H1 (cell line): ENCODE data around the gene ATP10D. TPM values are rescaled to one million over a fixed set of nuclear protein-coding genes. Genes with fewer than 3 reads are reported as not detected.
A peak's percentile ranks its signal among the peaks of the same experiment; 100 is the strongest.
"Not testable (repeated sequence)": the region's sequence is repeated elsewhere in the genome, so short reads cannot be mapped to it uniquely, and the experiment has no call there.

Experiments used
- CTCF ChIA-PET: fragments of 300-600 bp; sonication (Branson Sonifier 250); formaldehyde crosslinking; loops from one replicate; lab custom pipeline; 2021; ENCODE audit not compliant: partially characterized antibody; lab: Charles Lee
- POLR2A ChIA-PET: fragments of 300-600 bp; sonication (Branson Sonifier 250); formaldehyde crosslinking; loops from one replicate; lab custom pipeline; 2021; ENCODE audit warnings: inconsistent platforms; ENCODE audit not compliant: partially characterized antibody; lab: Charles Lee
- DNase-seq, 2 experiments: peaks; one replicate each; pipeline versions ENCODE4 v3.0.0 to v3.0.0-alpha.2; 2010 to 2022; ENCODE audit warnings: low spot score in 2 of 2, low read depth in 1 of 2, mixed read lengths in 1 of 2
- FAIRE-seq: peaks from 2 replicates; lab custom pipeline; 2011; peaks lifted over from hg19 to GRCh38; lab: Jason Lieb, UNC
- H2AFZ ChIP-seq: 2 replicates; pipeline ENCODE4 v1.8.1; 2012; ENCODE audit warnings: low read length, inconsistent platforms
- H2AK5ac ChIP-seq: 2 replicates; pipeline ENCODE4 v1.6.1; 2013; ENCODE audit warnings: low read depth, low read length
- H2BK120ac ChIP-seq: replicated peaks from 2 replicates; pipeline ENCODE3; 2013; ENCODE audit warnings: low read depth, low read length, inconsistent platforms
- H2BK12ac ChIP-seq: 2 replicates; pipeline ENCODE4 v1.6.1; 2013; ENCODE audit warnings: low read depth, low read length
- H2BK15ac ChIP-seq: 2 replicates; pipeline ENCODE4 v1.6.1; 2013; ENCODE audit warnings: low read length
- H2BK20ac ChIP-seq: 2 replicates; pipeline ENCODE4 v1.6.1; 2013; ENCODE audit warnings: low read length
- H2BK5ac ChIP-seq: 2 replicates; pipeline ENCODE4 v1.6.1; 2013; ENCODE audit warnings: low read depth, low read length
- H3K14ac ChIP-seq: 2 replicates; pipeline ENCODE4 v1.6.1; 2013; ENCODE audit warnings: inconsistent platforms; ENCODE audit not compliant: insufficient read length
- H3K18ac ChIP-seq: 2 replicates; pipeline ENCODE4 v1.6.1; 2013; ENCODE audit warnings: low read length; ENCODE audit errors: extremely low read depth
- H3K23ac ChIP-seq: 2 replicates; pipeline ENCODE4 v1.6.1; 2013; ENCODE audit warnings: inconsistent platforms; ENCODE audit not compliant: insufficient read length
- H3K23me2 ChIP-seq: 2 replicates; pipeline ENCODE4 v1.6.1; 2013; ENCODE audit warnings: low read depth, low read length
- H3K27ac ChIP-seq: 2 replicates; pipeline ENCODE4 v1.6.1; 2011; ENCODE audit warnings: low read depth, low read length, inconsistent platforms
- H3K27me3 ChIP-seq, 4 experiments: replicated peaks in 1 of 4; 1 replicate in 1 of 4; 2 replicates in 3 of 4; pipeline versions ENCODE4 v1.6.1 to v1.8.1; 2011 to 2013; ENCODE audit warnings: low read length in 3 of 4, mild to moderate bottlenecking in 3 of 4, inconsistent platforms in 2 of 4, mixed read lengths in 2 of 4, moderate library complexity in 1 of 4; ENCODE audit not compliant: control insufficient read depth in 3 of 4, insufficient read depth in 3 of 4; ENCODE audit errors: extremely low read depth in 1 of 4
- H3K36me3 ChIP-seq, 4 experiments: 2 replicates each; pipeline versions ENCODE4 v1.6.1 to v1.8.1; 2011 to 2013; ENCODE audit warnings: mild to moderate bottlenecking in 4 of 4, low read length in 3 of 4, moderate library complexity in 2 of 4, control low read depth in 1 of 4, inconsistent platforms in 1 of 4; ENCODE audit not compliant: insufficient read depth in 4 of 4, control insufficient read depth in 2 of 4
- H3K4ac ChIP-seq: replicated peaks from 2 replicates; pipeline ENCODE3; 2013; ENCODE audit warnings: low read length, low read depth, mixed read lengths, inconsistent platforms; ENCODE audit not compliant: insufficient read length
- H3K4me1 ChIP-seq, 4 experiments: replicated peaks in 1 of 4; 1 replicate in 1 of 4; 2 replicates in 3 of 4; pipeline versions ENCODE4 v1.6.1 to v1.8.1; 2011 to 2013; ENCODE audit warnings: low read length in 3 of 4, inconsistent platforms in 2 of 4, mixed read lengths in 1 of 4; ENCODE audit not compliant: insufficient read depth in 4 of 4, control insufficient read depth in 3 of 4
- H3K4me2 ChIP-seq, 2 experiments: 2 replicates each; pipeline versions ENCODE4 v1.6.1 to v1.8.1; 2011 to 2013; ENCODE audit warnings: low read depth in 2 of 2, low read length in 2 of 2, control low read depth in 1 of 2, inconsistent platforms in 1 of 2, mild to moderate bottlenecking in 1 of 2; ENCODE audit not compliant: insufficient read depth in 1 of 2
- H3K4me3 ChIP-seq, 4 experiments: fragments of 200-600, 300-600 bp in 1 of 4; sonication (generic), shearing (Covaris generic), sonication (Bioruptor Twin) in 1 of 4; 2 replicates each; pipeline versions ENCODE4 v1.5.1 to v1.8.1; 2011 to 2016; ENCODE audit warnings: low read length in 4 of 4, low read depth in 3 of 4, control low read depth in 2 of 4, inconsistent platforms in 2 of 4, mild to moderate bottlenecking in 2 of 4, mixed read lengths in 1 of 4, moderate library complexity in 1 of 4; ENCODE audit not compliant: insufficient read depth in 2 of 4; ENCODE audit errors: extremely low read depth in 1 of 4
- H3K56ac ChIP-seq: replicated peaks from 2 replicates; pipeline ENCODE3; 2013; ENCODE audit warnings: low read depth, mild to moderate bottlenecking, mixed read lengths, low read length, inconsistent platforms; ENCODE audit not compliant: insufficient read length
- H3K79me1 ChIP-seq: 2 replicates; pipeline ENCODE4 v1.6.1; 2013; ENCODE audit warnings: low read depth, low read length, control low read depth
- H3K79me2 ChIP-seq, 2 experiments: 2 replicates each; pipeline versions ENCODE4 v1.6.1 to v1.8.1; 2012 to 2013; ENCODE audit warnings: low read length in 2 of 2, mild to moderate bottlenecking in 2 of 2, inconsistent platforms in 1 of 2; ENCODE audit not compliant: insufficient read depth in 2 of 2, control insufficient read depth in 1 of 2
- H3K9ac ChIP-seq, 4 experiments: replicated peaks in 1 of 4; 1 replicate in 1 of 4; 2 replicates in 3 of 4; pipeline versions ENCODE4 v1.6.1 to v1.8.1; 2011 to 2013; ENCODE audit warnings: low read depth in 3 of 4, low read length in 3 of 4, control low read depth in 2 of 4, mild to moderate bottlenecking in 2 of 4, moderate library complexity in 2 of 4, inconsistent platforms in 1 of 4; ENCODE audit errors: extremely low read depth in 1 of 4
- H3K9me3 ChIP-seq, 2 experiments: 2 replicates each; pipeline versions ENCODE4 v1.6.1 to v1.8.1; 2012 to 2013; ENCODE audit warnings: mild to moderate bottlenecking in 2 of 2, moderate library complexity in 2 of 2, control low read depth in 1 of 2, inconsistent platforms in 1 of 2, low read depth in 1 of 2, low read length in 1 of 2, mixed read lengths in 1 of 2; ENCODE audit not compliant: insufficient read depth in 2 of 2
- H4K20me1 ChIP-seq, 2 experiments: replicated peaks in 1 of 2; 2 replicates each; pipeline versions ENCODE3 to v1.8.1; 2011 to 2013; ENCODE audit warnings: inconsistent platforms in 2 of 2, low read length in 2 of 2, mild to moderate bottlenecking in 1 of 2; ENCODE audit not compliant: insufficient read depth in 2 of 2, control insufficient read depth in 1 of 2
- H4K5ac ChIP-seq: 2 replicates; pipeline ENCODE4 v1.6.1; 2013; ENCODE audit warnings: low read length, low read depth, mixed read lengths, inconsistent platforms; ENCODE audit not compliant: insufficient read length
- H4K8ac ChIP-seq: 2 replicates; pipeline ENCODE4 v1.8.0; 2013; ENCODE audit warnings: mild to moderate bottlenecking, moderate library complexity, low read length, inconsistent platforms; ENCODE audit not compliant: insufficient read depth; ENCODE audit errors: extremely low read depth
- H4K91ac ChIP-seq: replicated peaks from 2 replicates; pipeline ENCODE3; 2013; ENCODE audit warnings: low read length, mixed read lengths, inconsistent platforms; ENCODE audit not compliant: insufficient read length
- YY1 ChIP-seq: IDR thresholded peaks from 2 replicates; pipeline ENCODE4 v1.6.1; 2011; ENCODE audit warnings: low read depth, mild to moderate bottlenecking, low read length
- WGBS, 2 experiments: shearing (Covaris generic) in 1 of 2; methylation state at CpG; one replicate each; pipeline versions ENCODE4 v1.1.6 to v1.1.7; 2013 to 2015; ENCODE audit warnings: low lambda C conversion rate in 2 of 2, mixed read lengths in 2 of 2, inconsistent platforms in 1 of 2, low coverage in 1 of 2, missing lambda C conversion rate in 1 of 2; ENCODE audit not compliant: insufficient replicate concordance in 2 of 2, insufficient coverage in 1 of 2, insufficient read length in 1 of 2; ENCODE audit errors: extremely low coverage in 1 of 2, missing lambda C conversion rate in 1 of 2; 5-methylcytosine and 5-hydroxymethylcytosine counted together
- polyA plus RNA-seq, 7 experiments: library from polyadenylated mRNA; depleted of rRNA in 3 of 7; stranded (reverse) in 5 of 7; unstranded in 2 of 7; fragments of >200 nt in 5 of 7; fragments of 200-250 nt in 2 of 7; gene quantifications; 1 replicate in 5 of 7; 2 replicates in 1 of 7; 4 replicates in 1 of 7; pipeline versions ENCODE4 v1.2.1 to v1.2.3, GENCODE V29; 2011 to 2013; ENCODE audit warnings: missing spikeins in 2 of 7, mixed read lengths in 2 of 7
- total RNA-seq: library from RNA; stranded (reverse); fragmentation: NEBNext Ultra II Directional; extraction: Animal tissue kit (Norgen Biotek cat#: 25700); gene quantifications from 2 replicates; pipeline ENCODE4 v1.2.1, GENCODE V29; 2021

ATP10D gene
- total and polyA plus RNA-seq, 2 of the 8 experiments (the other 6 are each of a cell fraction or from before 2014, with no cell fraction given) = 2.9 to 5.9 TPM

GRCh38 chr4:47550357-47550756 is 65.3 kb downstream of the ATP10D start:
- H3K18ac ChIP-seq, H4K20me1 ChIP-seq, H3K14ac ChIP-seq, H4K8ac ChIP-seq, H2BK12ac ChIP-seq, H4K5ac ChIP-seq, H2BK20ac ChIP-seq, H3K4me3 ChIP-seq, H2BK15ac ChIP-seq, FAIRE-seq, H3K9me3 ChIP-seq, H3K27me3 ChIP-seq, H3K27ac ChIP-seq, H2BK120ac ChIP-seq, H4K91ac ChIP-seq, H3K9ac ChIP-seq, H2BK5ac ChIP-seq, H3K4ac ChIP-seq, H3K79me2 ChIP-seq, H3K56ac ChIP-seq, H3K23me2 ChIP-seq, H2AK5ac ChIP-seq, H3K79me1 ChIP-seq, H2AFZ ChIP-seq, H3K36me3 ChIP-seq, DNase-seq, H3K4me2 ChIP-seq, H3K4me1 ChIP-seq, POLR2A ChIA-PET, H3K23ac ChIP-seq: not testable (repeated sequence)
- CTCF ChIA-PET = interaction anchor here (0.5 to 2.0 kb wide), 5 partner anchors 9 to 1866 kb away, joined by 3 to 9 read pairs (median 3); no protein-coding TSS in a partner anchor
- peak; percentile 52; the same call in 1 of the 2 replicates for TF ChIP-seq YY1
- WGBS, 2 experiments = 95% methylated on average over 6 of the region's 7 CpGs; no CpG with 5 or more reads in 1 of the 2 experiments
